Ascending aorta (tissue), 2 donors: ENCODE data around the gene ADAMTS15. TPM values are rescaled to one million over a fixed set of nuclear protein-coding genes. Genes with fewer than 3 reads are reported as not detected.
A peak's percentile ranks its signal among the peaks of the same experiment; 100 is the strongest.

ENCODE experiments used
- DNase-seq, 2 donors: peaks; one replicate each; pipeline ENCODE4 v3.0.0-alpha.2; 2019; ENCODE audit warnings: low spot score in 2 of 2
- H3K27ac ChIP-seq, 2 donors: fragments of 200-600 bp; sonication (generic); one replicate each; pipeline ENCODE4 v1.5.1; 2016 to 2017; ENCODE audit warnings: mild to moderate bottlenecking in 1 of 2
- H3K27me3 ChIP-seq: fragments of 200-600 bp; sonication (generic); one replicate; pipeline ENCODE4 v1.5.1; 2017
- H3K36me3 ChIP-seq, 2 donors: fragments of 200-600 bp; sonication (generic); one replicate each; pipeline ENCODE4 v1.5.1; 2016
- H3K4me1 ChIP-seq, 2 donors: fragments of 200-600 bp; sonication (generic); one replicate each; pipeline ENCODE4 v1.5.1; 2016 to 2017; ENCODE audit warnings: mild to moderate bottlenecking in 1 of 2
- H3K4me3 ChIP-seq, 2 donors: fragments of 200-600 bp; sonication (generic); one replicate each; pipeline ENCODE4 v1.5.1; 2016 to 2017; ENCODE audit warnings: mild to moderate bottlenecking in 1 of 2
- H3K9me3 ChIP-seq, 2 donors: fragments of 200-600 bp; sonication (generic); one replicate each; pipeline ENCODE4 v1.5.1; 2016
- intact Hi-C: fragments of 100-400 bp; cut with DNase I; formaldehyde crosslinking; loops from one replicate; pipeline ENCODE4 v1.15.1; 2023
- total RNA-seq: library from RNA; depleted of rRNA; stranded (reverse); fragments of >200 nt; gene quantifications from one replicate; pipeline ENCODE4 v1.1.0, GENCODE V29; 2016
- TF ChIP-seq, protein P1 (sequence below), 3 experiments: fragments of 200-600 bp in 2 of 3; fragments of 450-650 bp in 1 of 3; sonication (generic) in 2 of 3; IDR thresholded peaks; one replicate each; pipeline ENCODE4 v1.5.1; 2016 to 2019; ENCODE audit warnings: antibody characterized with exemption in 3 of 3, mild to moderate bottlenecking in 1 of 3, moderate library complexity in 1 of 3

The ADAMTS15 gene
- total RNA-seq, 1 donor from 2014 or later: 20.4 TPM

DNA sequence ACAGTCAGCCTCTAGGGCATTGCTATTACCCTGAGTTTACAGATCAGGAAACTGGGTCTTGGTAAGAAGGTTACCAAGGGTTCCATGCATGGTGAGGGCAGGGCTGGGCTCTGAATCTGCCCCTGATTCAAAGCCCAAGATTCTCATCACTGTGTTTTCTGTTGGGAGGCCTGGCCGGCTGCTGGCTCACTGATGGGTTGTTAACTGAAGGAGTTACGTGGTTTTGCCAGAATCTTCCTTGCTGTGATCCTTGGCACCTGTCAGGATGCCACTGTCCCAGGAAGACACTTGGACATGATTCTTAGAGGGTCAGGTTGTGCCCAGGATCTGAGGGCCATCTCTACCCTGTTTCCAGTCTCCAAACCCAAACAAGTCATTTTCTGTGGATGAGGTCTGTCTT is 61.5 kb downstream of the ADAMTS15 start:
- DNase-seq: no peak
- TF ChIP-seq, protein P1, sequence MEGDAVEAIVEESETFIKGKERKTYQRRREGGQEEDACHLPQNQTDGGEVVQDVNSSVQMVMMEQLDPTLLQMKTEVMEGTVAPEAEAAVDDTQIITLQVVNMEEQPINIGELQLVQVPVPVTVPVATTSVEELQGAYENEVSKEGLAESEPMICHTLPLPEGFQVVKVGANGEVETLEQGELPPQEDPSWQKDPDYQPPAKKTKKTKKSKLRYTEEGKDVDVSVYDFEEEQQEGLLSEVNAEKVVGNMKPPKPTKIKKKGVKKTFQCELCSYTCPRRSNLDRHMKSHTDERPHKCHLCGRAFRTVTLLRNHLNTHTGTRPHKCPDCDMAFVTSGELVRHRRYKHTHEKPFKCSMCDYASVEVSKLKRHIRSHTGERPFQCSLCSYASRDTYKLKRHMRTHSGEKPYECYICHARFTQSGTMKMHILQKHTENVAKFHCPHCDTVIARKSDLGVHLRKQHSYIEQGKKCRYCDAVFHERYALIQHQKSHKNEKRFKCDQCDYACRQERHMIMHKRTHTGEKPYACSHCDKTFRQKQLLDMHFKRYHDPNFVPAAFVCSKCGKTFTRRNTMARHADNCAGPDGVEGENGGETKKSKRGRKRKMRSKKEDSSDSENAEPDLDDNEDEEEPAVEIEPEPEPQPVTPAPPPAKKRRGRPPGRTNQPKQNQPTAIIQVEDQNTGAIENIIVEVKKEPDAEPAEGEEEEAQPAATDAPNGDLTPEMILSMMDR (IDR thresholded peaks at IDR 0.05): no peak
- Histone ChIP-seq H3K27me3 (no peaks in the 10 kb centered on the region), H3K4me1 (peaks cover 9 to 15% of the 10 kb centered on the region in 2 donors), H3K27ac (peak overlapping the region; percentile 83 to 85), H3K36me3 (no peaks in the 10 kb centered on the region), H3K4me3 (no peak overlapping the region), H3K9me3 (no peaks in the 10 kb centered on the region)
- intact Hi-C loops: no loop called here

GRCh38 chr11:130510407-130511006 is 62.1 kb downstream of the ADAMTS15 start:
- H3K4me1 ChIP-seq: peaks cover 9 to 15% of the 10 kb centered on the region in 2 donors
- H3K4me3 ChIP-seq: no peak overlapping the region
- H3K9me3 ChIP-seq: no peaks in the 10 kb centered on the region
- intact Hi-C loops: no loop called here
- no peaks in the 10 kb centered on the region for H3K36me3 ChIP-seq
- TF ChIP-seq, protein P1 (IDR thresholded peaks at IDR 0.05): no peak
- DNase-seq: no peak
- H3K27ac ChIP-seq: peak overlapping the region; percentile 83 to 85
- no peaks in the 10 kb centered on the region for H3K27me3 ChIP-seq

DNA sequence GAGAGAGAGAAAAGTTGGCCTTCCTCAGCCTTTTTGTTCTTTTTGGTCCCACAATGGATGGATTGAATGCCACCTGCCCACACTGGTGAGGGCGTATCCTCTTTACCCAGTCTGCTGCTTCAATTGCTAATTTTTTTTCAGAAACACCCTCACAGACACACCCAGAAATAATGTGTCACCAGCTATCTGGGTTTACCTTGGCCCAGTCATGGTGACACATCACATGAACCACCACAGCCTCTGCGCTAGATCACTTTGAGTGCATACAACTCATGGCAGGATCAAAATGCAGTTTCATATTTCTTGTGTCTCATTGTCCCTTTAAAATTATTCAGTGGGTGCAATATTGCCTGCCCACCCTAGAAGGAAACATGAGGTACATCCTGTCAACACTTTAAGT is 63.3 kb downstream of the ADAMTS15 start:
- H3K9me3 ChIP-seq: no peaks in the 10 kb centered on the region
- peaks cover 9 to 15% of the 10 kb centered on the region in 2 donors for H3K4me1 ChIP-seq
- intact Hi-C loops: no loop called here
- DNase-seq: no peak
- TF ChIP-seq, protein P1 (IDR thresholded peaks at IDR 0.05): no peak
- H3K27ac ChIP-seq: no peak overlapping the region
- no peak overlapping the region for H3K4me3 ChIP-seq
- H3K36me3 ChIP-seq: no peaks in the 10 kb centered on the region
- no peaks in the 10 kb centered on the region for H3K27me3 ChIP-seq

DNA sequence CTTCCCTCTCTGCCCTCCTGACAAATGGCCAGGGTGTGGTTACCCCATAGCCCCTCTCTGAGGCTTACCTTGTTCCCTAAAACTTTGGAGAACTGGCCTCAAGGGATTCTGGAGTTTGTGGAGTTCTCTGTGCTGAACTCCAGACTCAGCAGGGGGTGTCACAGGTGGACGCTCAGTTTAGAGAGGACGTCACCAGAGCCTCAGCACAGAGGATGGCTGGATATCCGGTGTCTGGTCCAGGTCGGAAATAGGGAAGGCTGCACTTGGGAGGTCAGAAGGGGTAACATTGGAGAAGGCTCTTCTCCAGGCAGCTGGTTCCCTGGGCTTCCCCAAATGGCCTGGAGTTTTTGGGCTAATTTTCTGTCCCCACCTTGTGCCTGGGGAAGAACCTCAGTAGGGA is 64.2 kb downstream of the ADAMTS15 start:
- no peak overlapping the region for H3K27ac ChIP-seq
- H3K9me3 ChIP-seq: no peaks in the 10 kb centered on the region
- no peak overlapping the region for H3K4me3 ChIP-seq
- intact Hi-C loops: no loop called here
- H3K27me3 ChIP-seq: no peaks in the 10 kb centered on the region
- TF ChIP-seq, protein P1 (IDR thresholded peaks at IDR 0.05): no peak
- H3K36me3 ChIP-seq: no peaks in the 10 kb centered on the region
- peaks cover 9 to 15% of the 10 kb centered on the region in 2 donors for H3K4me1 ChIP-seq
- no peak for DNase-seq

DNA sequence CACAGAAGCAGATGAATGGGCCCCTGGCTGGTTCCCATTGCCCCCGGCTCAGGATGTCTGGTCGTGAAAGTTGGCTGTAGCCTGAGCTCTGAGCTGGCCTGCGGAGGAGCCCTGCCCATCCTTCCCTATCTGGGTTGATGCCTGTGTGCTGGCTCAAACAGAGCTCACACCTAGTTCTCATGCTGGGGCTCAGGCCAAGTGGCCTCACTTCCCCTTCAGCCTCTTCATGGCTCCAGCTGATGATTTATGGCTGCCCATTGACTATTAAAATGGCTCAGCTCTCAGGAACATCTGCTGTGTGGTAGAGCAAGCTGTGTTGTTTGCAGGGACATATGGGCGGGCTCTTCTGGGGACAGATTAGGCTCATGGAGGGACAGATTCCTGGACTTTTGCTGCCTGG is 64.7 kb downstream of the ADAMTS15 start:
- Histone ChIP-seq H3K27ac (no peak overlapping the region), H3K27me3 (no peaks in the 10 kb centered on the region), H3K36me3 (no peaks in the 10 kb centered on the region), H3K4me3 (no peak overlapping the region), H3K9me3 (no peaks in the 10 kb centered on the region), H3K4me1 (peaks cover 9 to 15% of the 10 kb centered on the region in 2 donors)
- TF ChIP-seq, protein P1 (IDR thresholded peaks at IDR 0.05): no peak
- DNase-seq: no peak
- intact Hi-C loops: no loop called here

- no peak overlapping the region for H3K4me3 ChIP-seq
- intact Hi-C loops: no loop called here
- no peaks in the 10 kb centered on the region for H3K27me3 ChIP-seq
- no peak overlapping the region for H3K27ac ChIP-seq
- no peaks in the 10 kb centered on the region for H3K36me3 ChIP-seq
- no peak for DNase-seq
- peaks cover 9 to 21% of the 10 kb centered on the region in 2 donors for H3K4me1 ChIP-seq
- H3K9me3 ChIP-seq: no peaks in the 10 kb centered on the region
- TF ChIP-seq, protein P1 (IDR thresholded peaks at IDR 0.05): no peak
Observed at GRCh38 chr11:130514316-130514715, 65.9 kb downstream of the ADAMTS15 start.
